22Rv1 (cell line): Measurements from ENCODE around the gene CHL1.

Source experiments
- CTCF ChIP-seq: fragments of 450-650 bp; IDR thresholded peaks from 2 replicates; pipeline ENCODE4 v1.5.1; 2017; ENCODE audit warnings: mild to moderate bottlenecking
- ZFX ChIP-seq: fragments of 450-650 bp; IDR thresholded peaks from 2 replicates; pipeline ENCODE4 v1.6.1; 2017; ENCODE audit warnings: antibody characterized with exemption, borderline replicate concordance

- TF ChIP-seq CTCF (no peak), ZFX (no peak)
Observed at GRCh38 chr3:335240-335639, 138.7 kb downstream of the CHL1 start.
